HCT116 (cell line): ENCODE results near the gene ACTN4.

ENCODE experiments used
- EZH2 ChIP-seq: fragments of 200-600 bp; sonication (generic); IDR thresholded peaks from 2 replicates; pipeline ENCODE4 v1.6.1; 2017; ENCODE audit warnings: antibody characterized with exemption, mixed run types
- RAD21 ChIP-seq: IDR thresholded peaks from 2 replicates; pipeline ENCODE4 v1.6.1; 2012; ENCODE audit warnings: low read depth, mild to moderate bottlenecking
- TF ChIP-seq, protein P1 (sequence below), 3 experiments: fragments of 200-600 bp in 1 of 3; sonication (generic) in 1 of 3; IDR thresholded peaks in 2 of 3; conservative IDR thresholded peaks in 1 of 3; 2 replicates each; pipeline ENCODE4 v1.5.1; 2012 to 2017; ENCODE audit warnings: low read depth in 2 of 3, low read length in 2 of 3, antibody characterized with exemption in 1 of 3, borderline replicate concordance in 1 of 3, control low read depth in 1 of 3, mild to moderate bottlenecking in 1 of 3, mixed read lengths in 1 of 3, mixed run types in 1 of 3, moderate library complexity in 1 of 3; ENCODE audit not compliant: insufficient read depth in 1 of 3

- TF ChIP-seq, protein P1, sequence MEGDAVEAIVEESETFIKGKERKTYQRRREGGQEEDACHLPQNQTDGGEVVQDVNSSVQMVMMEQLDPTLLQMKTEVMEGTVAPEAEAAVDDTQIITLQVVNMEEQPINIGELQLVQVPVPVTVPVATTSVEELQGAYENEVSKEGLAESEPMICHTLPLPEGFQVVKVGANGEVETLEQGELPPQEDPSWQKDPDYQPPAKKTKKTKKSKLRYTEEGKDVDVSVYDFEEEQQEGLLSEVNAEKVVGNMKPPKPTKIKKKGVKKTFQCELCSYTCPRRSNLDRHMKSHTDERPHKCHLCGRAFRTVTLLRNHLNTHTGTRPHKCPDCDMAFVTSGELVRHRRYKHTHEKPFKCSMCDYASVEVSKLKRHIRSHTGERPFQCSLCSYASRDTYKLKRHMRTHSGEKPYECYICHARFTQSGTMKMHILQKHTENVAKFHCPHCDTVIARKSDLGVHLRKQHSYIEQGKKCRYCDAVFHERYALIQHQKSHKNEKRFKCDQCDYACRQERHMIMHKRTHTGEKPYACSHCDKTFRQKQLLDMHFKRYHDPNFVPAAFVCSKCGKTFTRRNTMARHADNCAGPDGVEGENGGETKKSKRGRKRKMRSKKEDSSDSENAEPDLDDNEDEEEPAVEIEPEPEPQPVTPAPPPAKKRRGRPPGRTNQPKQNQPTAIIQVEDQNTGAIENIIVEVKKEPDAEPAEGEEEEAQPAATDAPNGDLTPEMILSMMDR (IDR thresholded peaks at IDR 0.05 in 2 of 3, conservative IDR thresholded peaks at IDR 0.05 in 1 of 3; ENCODE audit: borderline replicate concordance in 1 of 3, insufficient read depth in 1 of 3, low read depth in 2 of 3, low read length in 2 of 3): no peak
- TF ChIP-seq EZH2: no peak
- TF ChIP-seq RAD21: no peak
Measured at GRCh38 chr19:38730470-38730730, 83.0 kb downstream of the ACTN4 start.
